SK-N-MC (cell line): ENCODE results near the gene NOD2.

Source experiments
- EZH2 ChIP-seq: fragments of 200-600 bp; sonication (generic); IDR thresholded peaks from one replicate; pipeline ENCODE4 v1.6.1; 2017; ENCODE audit warnings: antibody characterized with exemption
- FOXP2 ChIP-seq: optimal IDR thresholded peaks from 2 replicates; pipeline ENCODE3; 2011; ENCODE audit warnings: mild to moderate bottlenecking, moderate library complexity; ENCODE audit not compliant: insufficient read depth; ENCODE audit errors: extremely low read length, control extremely low read depth
- POLR2AphosphoS5 ChIP-seq: IDR thresholded peaks from 2 replicates; pipeline ENCODE4 v1.6.1; 2012; ENCODE audit warnings: mild to moderate bottlenecking, low read depth, low read length, borderline replicate concordance

GRCh38 chr16:50697421-50697715 lies 4.0 kb downstream of the NOD2 start:
- TF ChIP-seq POLR2AphosphoS5 (no peak), EZH2 (no peak), FOXP2 (no peak)
